ENCODE data around the gene CNOT2.
"Not testable (repeated sequence)": the region's sequence is repeated elsewhere in the genome, so short reads cannot be mapped to it uniquely, and the experiment has no call there.

The CNOT2 gene

DNA sequence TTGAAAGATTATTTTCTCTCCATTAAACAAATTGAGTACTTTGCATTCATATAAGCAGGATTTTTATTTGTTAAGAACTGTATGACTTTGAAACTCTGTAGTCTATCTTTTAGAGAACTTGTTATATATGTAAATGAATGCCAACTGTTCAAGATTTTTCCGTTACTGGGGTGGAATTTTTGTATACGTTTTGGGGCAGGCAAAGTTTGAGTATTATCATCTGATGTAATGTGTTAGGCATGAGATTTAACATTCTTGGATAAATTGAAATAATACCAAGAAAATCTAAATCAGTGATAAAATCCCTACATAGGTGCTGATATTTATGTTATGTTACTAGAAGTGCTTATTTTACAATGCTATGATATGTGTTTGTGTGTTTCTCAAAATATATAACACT is 8.4 kb downstream of the CNOT2 start:
- DNase-seq, result no peak

- DNase-seq, result no peak
Observed at GRCh38 chr12:70252832-70253231, 9.6 kb downstream of the CNOT2 start.

DNA sequence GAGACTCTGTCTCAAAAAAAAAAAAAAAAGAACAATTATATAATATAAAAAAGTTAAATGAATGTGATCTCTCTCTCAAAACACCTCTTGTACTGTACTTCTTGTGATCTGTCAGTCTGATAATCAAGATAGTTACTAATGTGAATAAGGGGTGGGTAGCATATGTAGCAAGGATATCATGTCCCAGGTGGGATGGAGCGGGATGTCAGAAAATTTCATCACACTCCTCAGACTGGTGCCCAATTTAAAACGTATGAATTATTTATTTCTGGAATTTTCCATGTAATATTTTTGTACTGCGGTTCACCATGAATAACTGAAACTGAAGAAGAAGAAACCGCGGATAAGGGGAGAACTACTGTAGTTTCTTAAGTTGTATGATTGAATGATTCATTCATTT is 11.0 kb downstream of the CNOT2 start:
- DNase-seq, result no peak

GRCh38 chr12:70254846-70255245 is 11.6 kb downstream of the CNOT2 start:
- no peak for DNase-seq

- no peak for DNase-seq
Observed at GRCh38 chr12:70255311-70255710, 12.1 kb downstream of the CNOT2 start.

DNA sequence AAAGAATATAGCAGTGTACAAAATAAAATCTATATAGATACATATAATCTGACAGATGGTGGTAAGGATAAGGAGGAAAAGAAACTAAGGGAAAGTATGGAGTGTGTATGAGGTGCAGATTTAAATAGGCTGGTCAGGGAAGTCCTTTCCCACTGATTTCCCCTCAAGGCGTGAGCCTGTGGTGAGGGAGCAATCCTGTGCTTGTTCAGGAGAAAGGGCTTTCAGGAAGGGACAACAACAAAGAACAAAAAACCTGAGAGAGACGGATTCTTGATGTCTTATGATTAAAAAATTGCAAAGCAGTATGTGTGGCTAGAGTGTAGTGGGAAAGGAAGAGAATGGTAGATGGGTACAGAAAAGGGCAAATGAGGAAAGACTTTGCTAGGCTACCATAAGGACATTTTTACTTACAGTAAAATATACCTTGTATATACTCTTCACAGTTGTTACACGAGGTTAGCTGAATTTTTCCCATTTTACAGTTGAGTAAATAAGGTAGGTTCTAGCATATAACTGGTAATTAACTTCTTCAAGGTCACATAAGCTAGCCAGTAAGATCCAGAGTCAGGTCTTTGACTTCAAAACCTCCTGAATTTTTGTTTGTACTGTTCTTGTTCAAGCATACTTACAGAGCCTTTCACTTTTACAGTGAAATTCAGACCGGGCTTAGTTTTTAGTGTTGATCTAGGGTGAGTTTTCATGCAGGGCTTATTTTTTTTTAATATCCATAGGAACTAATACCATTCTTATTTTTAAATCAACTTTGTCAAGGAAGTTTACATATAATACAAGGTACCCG is 15.6 kb downstream of the CNOT2 start:
- no peak for DNase-seq

GRCh38 chr12:70260646-70261045 is 17.4 kb downstream of the CNOT2 start:
- DNase-seq, result no peak

GRCh38 chr12:70264067-70264867 is 21.0 kb downstream of the CNOT2 start:
- DNase-seq, result no peak

DNA sequence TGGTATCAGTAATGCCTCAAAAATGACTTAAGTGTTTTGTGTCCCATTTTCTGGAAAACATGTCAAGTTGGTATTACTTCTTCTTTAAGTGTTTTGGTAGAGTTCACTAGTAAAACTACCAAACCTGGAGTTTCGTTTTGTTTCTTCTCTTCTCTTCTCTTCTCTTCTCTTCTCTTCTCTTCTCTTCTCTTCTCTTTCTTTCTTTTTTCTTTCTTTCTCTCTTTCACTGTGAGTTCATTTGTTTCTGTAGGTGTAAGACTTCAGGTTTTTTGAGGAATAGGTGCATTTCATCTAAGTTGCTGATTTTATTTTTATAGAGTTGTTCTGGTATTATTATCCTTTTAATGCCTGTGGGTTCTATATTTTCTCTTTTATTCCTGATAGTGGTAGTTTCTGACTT is 21.9 kb downstream of the CNOT2 start:
- no peak for DNase-seq

DNA sequence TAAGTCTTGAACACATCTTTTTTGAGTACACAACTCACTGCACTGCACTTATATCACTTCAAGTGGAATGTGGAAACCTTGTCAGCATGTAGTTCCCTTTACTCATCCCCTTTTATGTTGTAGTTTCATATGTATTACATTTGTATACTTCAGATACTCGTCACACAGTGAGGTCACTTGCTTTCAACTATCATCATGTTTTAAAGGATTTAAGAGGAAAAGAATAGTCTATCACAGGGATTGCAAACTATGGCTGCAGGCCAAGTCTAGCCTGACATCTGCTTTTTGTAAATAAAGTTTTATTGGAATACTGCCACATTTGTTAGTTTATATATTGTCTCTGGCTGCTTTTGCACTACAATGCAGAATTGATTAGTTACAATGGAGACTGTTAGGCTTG is 24.3 kb downstream of the CNOT2 start:
- no peak for DNase-seq

DNA sequence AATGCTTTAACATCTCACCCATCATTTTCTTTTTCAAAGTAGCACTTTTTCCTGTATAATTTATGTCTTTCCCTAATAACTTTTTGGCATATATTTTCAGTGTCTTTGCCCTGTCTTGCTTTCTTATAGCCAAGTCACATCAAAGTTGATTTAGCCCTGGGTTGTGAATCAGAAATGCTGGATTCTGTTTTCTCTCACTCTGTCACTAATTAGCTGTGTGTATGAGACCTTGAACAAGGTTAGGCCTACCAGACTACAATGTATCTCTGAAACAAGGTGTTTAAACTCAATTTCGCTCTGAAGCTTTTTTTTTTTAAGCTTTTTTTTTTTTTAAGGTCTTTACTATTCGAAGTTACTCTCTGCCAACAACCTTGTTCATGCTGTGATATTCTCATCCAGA is 25.7 kb downstream of the CNOT2 start:
- DNase-seq, result no peak

DNA sequence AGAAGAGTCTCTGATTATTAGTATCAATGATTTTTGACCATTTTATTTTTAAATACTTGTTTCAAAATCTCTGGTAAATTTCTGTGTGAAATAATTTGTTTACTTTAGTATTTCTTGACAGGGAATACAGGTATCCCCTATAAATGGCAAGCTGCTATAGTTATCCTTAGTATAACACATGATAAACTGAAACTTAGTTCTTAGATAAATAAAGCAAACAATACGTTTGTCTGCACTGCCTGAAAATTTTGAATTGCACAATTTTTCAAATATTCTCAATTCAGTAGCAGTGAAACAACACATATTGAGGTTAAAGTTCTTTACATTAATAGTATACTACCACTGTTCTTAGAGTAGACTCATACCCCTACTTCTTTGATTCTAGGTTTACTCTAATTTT is 26.9 kb downstream of the CNOT2 start:
- DNase-seq, result no peak

GRCh38 chr12:70271025-70271424 is 27.8 kb downstream of the CNOT2 start:
- no peak for DNase-seq

- no peak for DNase-seq
Observed at GRCh38 chr12:70272510-70272909, 29.3 kb downstream of the CNOT2 start.

DNA sequence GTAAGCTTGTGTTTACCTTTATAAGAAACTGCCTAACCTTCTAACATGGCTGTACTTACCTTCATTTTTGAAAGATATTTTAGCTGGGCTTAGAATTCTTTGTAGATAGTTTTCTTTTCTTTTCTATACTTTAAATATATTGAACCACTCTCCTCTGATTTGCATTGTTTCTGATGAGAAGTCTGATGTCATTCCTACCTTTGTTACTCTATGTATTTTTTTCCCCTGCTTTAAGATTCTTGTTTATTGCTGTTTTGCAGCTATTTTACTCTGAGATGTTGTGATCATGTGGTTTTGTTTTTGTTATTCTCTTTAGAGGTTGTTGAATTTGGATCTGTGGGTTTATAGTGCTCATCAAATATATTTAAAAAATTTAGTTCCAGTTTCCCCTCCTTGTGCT is 31.8 kb downstream of the CNOT2 start:
- DNase-seq, result no peak

DNA sequence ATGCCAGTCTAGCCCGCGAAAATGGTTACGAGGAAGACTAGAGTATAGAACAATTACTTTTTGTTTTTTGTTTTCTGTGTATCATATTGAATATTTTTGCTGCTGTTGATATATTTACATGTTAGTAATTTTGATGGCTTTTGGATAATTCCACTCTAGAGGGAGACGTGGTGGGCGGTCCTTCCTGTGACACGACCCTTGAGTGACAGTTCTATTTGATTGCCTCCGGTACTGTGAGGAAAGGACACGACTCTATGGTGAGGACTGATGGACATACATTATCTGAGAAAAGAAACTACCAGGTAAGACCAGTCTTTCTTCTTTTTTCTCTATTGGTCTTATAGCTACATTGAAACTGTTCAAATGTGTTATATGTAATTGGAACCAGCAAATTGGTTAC is 34.7 kb downstream of the CNOT2 start:
- no peak for DNase-seq

GRCh38 chr12:70278945-70279344 is 35.7 kb downstream of the CNOT2 start:
- DNase-seq, result no peak

- DNase-seq, result no peak
Observed at GRCh38 chr12:70283232-70283631, 40.0 kb downstream of the CNOT2 start.

GRCh38 chr12:70288817-70289216 is 45.6 kb downstream of the CNOT2 start:
- no peak for DNase-seq

DNA sequence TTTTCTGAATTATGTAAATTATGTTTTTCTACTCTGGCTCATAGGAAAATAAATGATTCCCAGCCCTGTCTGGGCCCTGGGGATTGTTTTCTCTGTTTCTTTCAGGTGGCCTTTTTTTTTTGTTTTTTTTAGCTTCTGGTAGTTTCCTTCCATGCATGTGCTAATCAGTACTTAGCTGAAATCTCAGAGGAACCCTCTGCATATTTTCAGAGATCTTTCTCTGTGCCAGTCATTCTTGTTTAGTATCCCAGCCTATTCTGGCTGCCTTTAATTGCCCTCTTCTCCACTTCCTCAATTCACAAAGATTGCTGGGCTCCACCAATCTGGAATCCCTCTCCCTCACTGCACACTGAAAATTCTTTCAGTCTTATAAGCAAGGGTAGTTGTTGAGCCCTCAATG is 46.9 kb downstream of the CNOT2 start:
- DNase-seq, result no peak

GRCh38 chr12:70292017-70292776 is 49.0 kb downstream of the CNOT2 start:
- DNase-seq, result no peak

DNA sequence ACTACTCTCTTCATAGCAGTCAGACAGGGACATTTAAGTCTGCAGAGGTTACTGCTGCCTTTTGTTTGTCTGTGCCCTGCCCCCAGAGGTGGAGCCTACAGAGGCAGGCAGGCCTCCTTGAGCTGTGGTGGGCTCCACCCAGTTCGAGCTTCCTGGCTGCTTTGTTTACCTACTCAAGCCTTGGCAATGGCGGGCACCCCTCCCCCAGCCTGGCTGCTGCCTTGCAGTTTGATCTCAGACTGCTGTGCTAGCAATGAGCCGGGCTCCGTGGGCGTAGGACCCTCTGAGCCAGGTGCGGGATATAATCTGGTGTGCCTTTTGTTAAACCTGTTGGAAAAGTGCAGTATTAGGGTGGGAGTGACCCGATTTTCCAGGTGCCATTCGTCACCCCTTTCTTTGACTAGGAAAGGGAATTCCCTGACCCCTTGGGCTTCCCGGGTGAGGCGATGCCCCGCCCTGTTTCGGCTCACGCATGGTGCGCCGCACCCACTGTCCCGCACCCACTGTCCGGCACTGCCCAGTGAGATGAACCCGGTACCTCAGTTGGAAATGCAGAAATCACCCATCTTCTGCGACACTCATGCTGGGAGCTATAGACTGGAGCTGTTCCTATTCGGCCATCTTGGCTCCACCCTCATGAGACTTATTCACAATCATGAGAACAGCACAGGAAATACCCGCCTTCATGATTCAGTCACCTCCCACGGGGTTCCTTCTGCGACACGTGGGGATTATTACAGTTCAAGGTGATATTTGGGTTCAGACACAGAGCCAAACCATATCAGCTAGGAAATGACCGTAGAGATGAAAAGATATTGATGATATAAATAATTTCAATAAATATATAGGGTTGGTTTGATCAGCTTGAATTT is 61.7 kb downstream of the CNOT2 start:
- DNase-seq, result not testable (repeated sequence)

- DNase-seq, result no peak
Observed at GRCh38 chr12:70305794-70306193, 62.6 kb downstream of the CNOT2 start.
